GM21717 (cell line): ENCODE data around the gene LMBRD1.

Source experiments
- ATAC-seq: cut with Tn5 transposase; IDR thresholded peaks from one replicate; pipeline ENCODE4 v1.9.1; 2021; ENCODE audit warnings: mild to moderate bottlenecking, moderate library complexity; ENCODE audit not compliant: unreplicated experiment

LMBRD1 gene

DNA sequence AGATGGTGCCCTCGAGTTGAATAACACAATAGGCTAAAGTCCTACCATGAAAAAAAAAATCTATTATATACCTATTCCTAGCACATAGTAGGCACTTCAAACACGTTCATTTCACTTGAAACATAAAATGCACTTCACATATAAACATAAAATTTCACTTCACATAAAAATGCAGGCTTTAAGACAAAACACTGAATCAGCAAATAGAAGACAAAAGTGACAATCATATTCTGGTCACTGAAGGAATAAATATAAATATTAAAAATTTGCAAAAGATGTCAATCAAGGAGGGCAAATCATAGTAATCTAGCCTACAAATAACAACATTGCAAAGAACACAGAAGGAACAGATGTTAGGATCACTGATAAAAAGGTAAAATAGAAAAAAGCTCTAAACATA is 153.1 kb downstream of the LMBRD1 start:
- no peak for ATAC-seq

DNA sequence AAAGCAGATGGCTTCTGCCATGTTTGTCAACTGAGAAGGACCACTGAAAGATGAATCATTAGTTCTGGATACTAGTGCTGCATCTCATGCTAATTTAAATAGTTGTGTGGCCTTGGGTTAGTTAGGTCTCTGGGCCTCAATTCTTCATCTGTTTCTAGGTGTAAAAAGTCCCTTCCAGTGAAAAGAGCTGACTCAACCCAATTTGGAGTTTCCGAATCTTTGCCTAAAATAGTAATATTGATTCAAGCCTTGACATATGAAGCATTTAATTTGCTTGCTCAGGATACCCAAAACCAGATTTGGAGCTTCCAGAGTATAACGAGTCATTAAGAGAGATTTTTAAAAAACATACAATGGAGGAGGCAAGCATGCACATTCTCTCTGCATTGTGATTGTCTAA is 163.9 kb downstream of the LMBRD1 start:
- no peak for ATAC-seq

DNA sequence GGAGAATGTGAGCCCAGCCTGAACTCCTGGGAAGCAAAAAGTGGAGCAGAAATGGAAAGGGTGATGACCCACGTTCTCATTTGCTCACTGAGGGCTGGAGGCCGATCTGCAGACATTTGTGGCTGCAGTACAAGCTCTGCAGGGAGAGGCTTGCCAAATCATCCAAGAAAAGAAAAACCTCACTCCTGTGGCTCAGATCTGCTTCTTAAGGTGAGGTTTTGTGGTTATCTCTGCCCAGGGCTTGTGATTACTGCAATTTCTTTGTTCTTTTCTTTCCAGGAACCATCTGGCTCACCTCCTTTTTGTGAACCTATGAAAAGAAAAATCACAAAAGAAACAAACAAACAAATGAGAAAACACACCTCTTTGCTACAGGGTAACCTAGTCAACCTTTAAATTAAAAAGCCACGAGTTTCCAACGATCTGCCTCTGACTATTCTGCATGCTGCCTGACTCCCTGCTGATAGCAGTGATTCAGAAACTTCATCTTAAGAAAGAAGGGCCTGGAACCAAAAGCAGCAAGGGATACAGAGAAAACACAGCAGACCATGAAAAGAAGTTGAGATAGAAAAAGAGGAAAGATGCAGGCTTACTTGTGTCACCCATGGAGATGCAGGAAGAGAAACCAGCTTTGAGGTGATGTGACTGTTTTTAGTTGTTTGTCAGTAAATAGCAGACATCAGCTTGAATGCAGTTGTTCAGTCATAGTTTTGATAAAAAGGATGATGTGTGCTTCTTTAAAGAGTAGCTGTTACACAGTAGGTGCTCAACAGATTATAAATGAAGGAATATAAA is 165.1 kb downstream of the LMBRD1 start:
- peak; percentile 73 for ATAC-seq

DNA sequence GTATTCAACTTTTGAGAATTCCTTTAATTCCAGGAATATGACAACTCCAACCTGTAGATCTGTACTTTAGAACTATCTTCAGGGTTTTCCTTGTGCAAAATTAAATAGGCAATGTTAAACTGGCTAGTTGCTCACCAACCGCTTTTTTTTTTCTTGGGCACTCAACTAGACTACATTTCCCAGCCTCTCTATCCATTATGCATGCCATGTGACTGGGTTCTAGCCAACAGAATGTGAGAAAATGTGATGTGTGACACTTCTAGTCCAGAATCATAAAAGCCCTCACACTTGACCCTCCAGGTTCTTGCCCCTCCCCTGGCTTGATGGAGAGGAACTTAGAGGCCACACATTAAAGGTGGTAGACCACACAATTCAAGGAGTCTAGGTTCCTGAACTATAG is 166.0 kb downstream of the LMBRD1 start:
- ATAC-seq: no peak

DNA sequence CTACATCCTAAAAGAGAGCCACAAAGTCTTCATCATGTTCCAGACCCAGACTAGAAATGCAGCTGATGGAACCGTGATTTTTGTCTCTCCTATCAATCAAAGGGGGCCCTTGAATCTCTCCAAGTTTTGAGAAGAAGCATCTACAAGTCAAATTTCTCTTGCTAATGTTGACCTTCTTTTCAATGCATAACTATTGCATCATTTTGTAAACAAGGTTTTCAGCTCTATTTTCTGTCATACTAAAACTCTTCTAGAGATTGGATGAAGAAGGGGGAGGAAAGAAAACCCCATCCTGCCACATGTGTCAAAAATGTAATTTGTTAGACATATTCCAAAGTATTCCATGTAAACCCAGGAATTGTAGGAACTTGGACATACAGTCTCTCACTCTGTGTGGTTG is 169.2 kb downstream of the LMBRD1 start:
- no peak for ATAC-seq

DNA sequence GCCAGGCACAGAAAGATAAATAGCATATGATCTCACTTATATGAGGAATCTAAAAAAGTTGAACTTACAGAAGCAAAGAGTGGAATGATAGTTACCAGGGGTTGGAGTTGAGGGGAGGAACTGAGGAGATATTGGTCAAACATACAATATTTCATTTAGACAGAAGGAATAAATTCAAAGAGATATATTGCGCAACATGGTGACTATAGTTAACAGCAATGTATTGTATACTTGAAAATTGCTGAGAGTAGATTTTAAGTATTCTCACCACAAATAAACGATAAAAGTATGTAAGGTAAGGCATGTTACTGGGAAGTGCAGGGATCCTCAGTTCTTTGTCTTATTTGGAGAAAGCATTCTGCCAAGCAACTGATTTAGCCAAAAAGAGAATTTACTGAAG is 171.9 kb downstream of the LMBRD1 start:
- no peak for ATAC-seq
